ENCODE data around the gene MRPL49. TPM values are rescaled to one million over a fixed set of nuclear protein-coding genes. Genes with fewer than 3 reads are reported as not detected.
A peak's percentile ranks its signal among the peaks of the same experiment; 100 is the strongest.

Gene MRPL49
- total and polyA plus RNA-seq, 2 of the 13 experiments (the other 11 are each of a cell fraction or from before 2014, with no cell fraction given), result 39.2 to 53.3 TPM

GRCh38 chr11:65134240-65134951, 12.3 kb downstream of the MRPL49 start, which contains the start of gene SYVN1 (continued):
- TF ChIP-seq THAP8 (CRISPR knock-in tag; IDR thresholded peaks at IDR 0.05; ENCODE audit: borderline replicate concordance) (no peak), MZF1 (CRISPR knock-in tag; IDR thresholded peaks at IDR 0.05; ENCODE audit: borderline replicate concordance) (no peak), IKZF4 (CRISPR knock-in tag; IDR thresholded peaks at IDR 0.05; ENCODE audit: borderline replicate concordance, low read depth, not compliant biosample characterization) (no peak), THAP9 (CRISPR knock-in tag; IDR thresholded peaks at IDR 0.05; ENCODE audit: borderline replicate concordance) (peak; percentile 78), ZNF784 (CRISPR knock-in tag; IDR thresholded peaks at IDR 0.05; ENCODE audit: borderline replicate concordance) (peak; percentile 59; the same call in 1 of the 2 replicates), REXO4 (CRISPR knock-in tag; IDR thresholded peaks at IDR 0.05; ENCODE audit: borderline replicate concordance) (no peak), ZNF652 (CRISPR knock-in tag; IDR thresholded peaks at IDR 0.05; ENCODE audit: borderline replicate concordance, low read depth) (no peak; the same call in 1 of the 2 replicates), RARA (CRISPR knock-in tag; IDR thresholded peaks at IDR 0.05) (no peak), ONECUT2 (CRISPR knock-in tag; IDR thresholded peaks at IDR 0.05) (0 out of 2 replicates have a peak, but pooled peaks have one; percentile 27), SALL2 (CRISPR knock-in tag; IDR thresholded peaks at IDR 0.05) (peak; percentile 67), KDM2A (CRISPR knock-in tag; IDR thresholded peaks at IDR 0.05; ENCODE audit: borderline replicate concordance, low read depth) (peak; percentile 85), ZNF225 (CRISPR knock-in tag; IDR thresholded peaks at IDR 0.05) (no peak; the same call in 1 of the 2 replicates), ZNF776 (CRISPR knock-in tag; IDR thresholded peaks at IDR 0.05) (no peak), ZNF580 (CRISPR knock-in tag; IDR thresholded peaks at IDR 0.05; ENCODE audit: borderline replicate concordance, low read depth) (peak; percentile 52; the same call in 1 of the 2 replicates), ZNF563 (CRISPR knock-in tag; IDR thresholded peaks at IDR 0.05) (no peak; the same call in none of the 2 replicates), GFI1 (CRISPR knock-in tag; IDR thresholded peaks at IDR 0.05; ENCODE audit: borderline replicate concordance) (0 out of 2 replicates have a peak, but pooled peaks have one; percentile 34), CBX5 (CRISPR knock-in tag; IDR thresholded peaks at IDR 0.05; ENCODE audit: borderline replicate concordance) (no peak; the same call in 1 of the 2 replicates), PAX8 (CRISPR knock-in tag; IDR thresholded peaks at IDR 0.05; ENCODE audit: borderline replicate concordance) (peak; percentile 88; the same call in 1 of the 2 replicates), ZFP36L2 (CRISPR knock-in tag; IDR thresholded peaks at IDR 0.05) (no peak), GABPA (IDR thresholded peaks at IDR 0.05; ENCODE audit: low read depth, low read length) (peak; percentile 95), GABPA (CRISPR knock-in tag; IDR thresholded peaks at IDR 0.05; ENCODE audit: low read depth) (peak; percentile 97), ZGPAT (CRISPR knock-in tag; IDR thresholded peaks at IDR 0.05) (peak; percentile 40; the same call in 1 of the 2 replicates), ARNT2 (CRISPR knock-in tag; IDR thresholded peaks at IDR 0.05; ENCODE audit: low read depth) (peak; percentile 61; the same call in 1 of the 2 replicates), NFIB (CRISPR knock-in tag; IDR thresholded peaks at IDR 0.05; ENCODE audit: borderline replicate concordance) (no peak)

Measured in HepG2 (cell line).